HG03575 (cell line): ENCODE data around the gene HTR6.
"Not testable (repeated sequence)": the region's sequence is repeated elsewhere in the genome, so short reads cannot be mapped to it uniquely, and the experiment has no call there.

Experiments used
- ATAC-seq: cut with Tn5 transposase; IDR thresholded peaks from one replicate; pipeline ENCODE4 v1.9.1; 2021; ENCODE audit not compliant: unreplicated experiment, insufficient number of reproducible peaks, low FRiP score; ENCODE audit errors: extremely low read depth

The HTR6 gene

DNA sequence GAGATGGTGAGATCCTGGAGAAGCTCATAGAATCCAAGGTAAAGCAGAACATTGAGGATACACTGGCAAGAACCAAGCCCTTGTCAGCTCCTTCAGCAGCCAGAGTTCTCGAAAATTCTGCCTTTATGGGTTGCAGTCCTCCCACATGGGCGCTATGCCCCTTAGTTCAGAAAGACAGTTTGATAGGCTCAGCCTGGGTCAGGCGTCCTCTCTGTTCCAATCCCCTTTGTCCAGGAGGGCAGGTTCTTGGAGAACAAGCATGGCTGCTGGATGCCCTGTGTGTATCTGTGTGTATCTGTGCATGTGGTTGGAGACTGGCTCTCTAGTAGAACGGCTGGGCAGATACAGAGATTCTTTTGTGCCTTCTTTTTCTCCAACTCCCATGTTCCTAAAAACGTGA is 28.6 kb upstream of the HTR6 start:
- ATAC-seq, result no peak

DNA sequence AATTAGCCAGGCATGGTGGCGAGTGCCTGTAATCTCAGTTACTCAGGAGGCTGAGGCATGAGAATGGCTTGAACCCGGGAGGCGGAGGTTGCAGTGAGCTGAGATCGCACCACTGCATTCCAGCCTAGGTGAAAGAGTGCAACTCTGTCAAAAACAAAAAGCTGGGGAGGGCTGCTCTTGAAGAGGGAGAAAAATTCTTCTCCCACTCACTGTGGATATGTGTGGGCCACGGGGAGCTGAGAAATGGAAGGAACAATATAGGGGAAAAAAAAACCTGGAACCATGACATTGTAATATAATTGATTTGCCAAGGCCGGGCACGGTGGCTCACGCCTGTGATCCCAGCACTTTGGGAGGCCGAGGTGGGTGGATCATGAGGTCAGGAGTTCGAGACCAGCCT is 27.9 kb upstream of the HTR6 start:
- ATAC-seq, result not testable (repeated sequence)

DNA sequence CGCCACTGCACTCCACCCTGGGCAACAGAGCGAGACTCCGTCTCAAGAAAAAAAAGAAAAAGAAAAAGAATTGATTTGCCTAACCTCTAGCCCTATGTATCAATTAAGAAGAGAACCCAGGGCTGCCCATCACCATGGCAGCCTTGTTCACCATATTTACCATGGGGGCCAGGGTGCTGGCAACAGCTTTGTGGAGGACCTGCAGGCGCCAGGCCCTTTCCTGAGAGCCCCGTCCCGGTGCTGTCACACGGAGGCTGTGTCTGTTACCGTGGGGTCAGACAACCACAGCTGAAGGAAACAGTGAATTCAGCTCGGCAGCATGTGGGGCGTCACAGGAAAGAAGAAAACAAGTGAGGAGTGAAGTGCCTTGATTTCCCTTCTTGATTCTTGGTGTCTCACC is 27.1 kb upstream of the HTR6 start:
- ATAC-seq, result no peak

- ATAC-seq, result not testable (repeated sequence)
Observed at GRCh38 chr1:19639228-19639627, 25.4 kb upstream of the HTR6 start.

DNA sequence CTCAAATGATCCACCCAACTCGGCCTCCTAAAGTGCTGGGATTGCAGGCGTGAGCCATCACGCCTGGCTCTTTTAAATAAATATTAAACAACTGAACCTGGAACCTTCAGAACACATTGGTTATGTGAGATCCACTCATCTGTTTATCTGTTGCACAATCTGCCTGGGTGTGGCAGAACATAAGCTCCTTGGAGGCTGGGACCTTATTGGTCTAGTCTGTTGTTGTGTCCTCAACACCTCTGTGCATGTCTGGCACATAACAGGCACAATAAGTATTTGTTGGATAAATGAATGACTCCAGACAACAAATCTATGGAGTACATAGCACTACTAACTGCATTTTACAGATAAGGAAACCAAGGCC is 24.7 kb upstream of the HTR6 start:
- ATAC-seq, result no peak

DNA sequence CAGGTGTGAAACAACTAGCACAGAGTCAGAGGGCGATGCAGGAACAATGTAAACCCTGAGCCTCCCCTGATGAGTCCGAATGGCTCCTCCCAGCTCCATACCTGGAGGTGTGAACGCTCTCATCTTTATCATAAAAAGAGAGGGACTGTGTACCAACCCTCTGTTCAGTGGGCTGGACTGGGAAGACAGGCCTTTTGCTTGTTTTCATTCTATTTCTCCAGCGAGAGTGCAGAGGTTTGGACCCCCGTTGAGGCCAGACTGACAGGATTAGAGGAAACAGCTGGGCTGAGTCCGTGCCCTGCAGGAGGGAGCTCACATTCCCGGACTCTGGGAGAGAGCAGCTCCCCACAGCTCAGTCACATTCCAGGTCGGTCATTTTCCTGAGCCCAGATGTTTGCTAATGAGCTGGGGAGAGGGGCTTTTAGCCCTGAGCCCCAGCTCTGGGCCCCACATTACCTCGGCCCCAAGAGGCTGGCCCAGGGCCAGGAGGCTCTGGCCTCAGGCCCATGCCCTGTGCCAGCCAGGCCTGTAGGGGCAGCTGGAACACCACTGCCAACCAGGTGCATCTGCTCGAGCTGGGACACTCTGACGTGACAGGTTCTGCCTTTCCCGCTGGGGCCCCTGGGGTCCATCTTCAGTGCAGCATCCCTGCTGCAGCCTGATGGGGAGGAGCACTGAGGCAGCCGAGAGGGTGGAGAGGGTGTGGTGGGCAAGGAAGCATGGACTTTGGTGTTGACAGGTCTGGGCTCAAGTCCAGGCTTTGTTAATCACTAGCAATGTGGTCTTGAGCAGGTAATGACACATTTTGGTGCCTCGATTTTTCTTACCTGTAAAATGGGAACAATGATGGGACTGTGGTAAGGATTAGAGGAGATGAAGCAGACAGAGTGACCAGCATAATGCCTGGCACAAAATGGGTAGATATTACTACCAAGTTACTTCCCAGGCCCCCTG is 24.0 kb upstream of the HTR6 start:
- no peak for ATAC-seq

DNA sequence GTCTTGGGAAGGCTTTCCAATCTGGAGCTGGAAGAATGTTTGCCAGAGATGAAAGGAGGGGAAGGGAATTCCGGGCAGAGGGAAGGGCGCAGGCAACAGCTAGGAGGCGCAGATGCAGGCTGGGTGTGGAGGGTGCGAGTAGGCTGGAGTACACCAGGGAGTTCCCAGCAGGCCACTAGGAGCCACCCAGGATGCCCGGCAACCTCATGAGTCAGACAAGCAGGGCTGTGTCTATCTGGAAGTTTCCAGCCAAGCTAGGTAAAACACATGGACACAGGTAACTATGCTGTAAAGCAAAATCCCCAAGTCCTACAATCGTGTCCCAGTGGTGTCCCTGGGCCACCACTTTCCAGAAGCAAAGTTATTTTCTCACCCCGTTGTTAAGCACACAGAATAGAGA is 21.6 kb upstream of the HTR6 start:
- no peak for ATAC-seq

- ATAC-seq, result no peak
Observed at GRCh38 chr1:19643602-19644394, 20.9 kb upstream of the HTR6 start, which contains the start of gene NBL1. TSS of gene NBL1 (plus strand) at chr1:19644311. CDS start at chr1:19655031, 10,720 bp downstream.

- ATAC-seq, result no peak
Observed at GRCh38 chr1:19644395-19644680, 20.3 kb upstream of the HTR6 start.

- no peak for ATAC-seq
Observed at GRCh38 chr1:19644681-19645410, 19.8 kb upstream of the HTR6 start.

GRCh38 chr1:19645411-19646251 is 19.0 kb upstream of the HTR6 start:
- ATAC-seq, result no peak

DNA sequence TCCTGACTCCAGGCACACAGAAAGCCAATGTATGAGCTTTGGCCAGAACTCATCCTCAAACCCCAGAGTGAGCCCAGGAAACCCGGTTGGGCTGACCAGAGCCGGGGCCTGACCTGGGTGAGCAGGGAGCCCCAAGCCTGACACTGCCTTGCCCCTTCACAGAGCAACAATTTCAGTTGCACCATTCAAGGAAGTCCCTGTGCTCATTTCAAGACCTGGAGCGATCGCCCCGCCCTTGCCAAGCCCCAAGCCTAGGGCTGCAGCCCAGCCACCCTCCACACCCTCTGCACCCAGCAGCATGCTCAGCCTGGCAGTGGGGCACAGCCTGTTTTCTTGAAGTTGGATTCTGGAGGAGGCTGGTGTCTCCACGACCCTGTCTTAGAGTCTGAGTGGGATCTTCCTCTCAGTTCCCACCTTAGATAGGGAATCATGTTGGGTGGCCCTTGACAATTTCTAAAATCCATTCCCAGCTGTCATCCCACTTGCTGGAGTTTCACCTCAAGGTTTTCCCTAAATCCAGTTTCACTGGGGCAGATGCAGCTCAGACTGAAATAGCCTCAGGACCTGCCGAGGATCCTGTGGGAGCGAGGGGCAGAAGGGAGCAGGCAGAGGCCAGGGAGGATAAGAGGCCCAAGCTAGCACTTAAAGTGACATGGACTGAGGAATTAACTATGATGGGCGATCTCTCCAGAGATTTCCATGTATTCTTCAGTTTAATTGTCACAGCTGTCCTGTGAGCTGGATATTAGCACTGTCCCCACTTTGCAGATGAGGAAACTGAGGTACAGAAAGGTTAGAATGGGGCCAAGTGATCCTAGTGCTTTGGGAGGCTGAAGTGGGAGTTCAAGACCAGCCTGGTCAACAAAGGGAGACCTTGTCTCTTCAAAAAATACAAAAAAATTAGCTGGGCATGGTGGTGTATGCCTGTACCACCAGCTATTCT is 18.0 kb upstream of the HTR6 start:
- no peak for ATAC-seq

DNA sequence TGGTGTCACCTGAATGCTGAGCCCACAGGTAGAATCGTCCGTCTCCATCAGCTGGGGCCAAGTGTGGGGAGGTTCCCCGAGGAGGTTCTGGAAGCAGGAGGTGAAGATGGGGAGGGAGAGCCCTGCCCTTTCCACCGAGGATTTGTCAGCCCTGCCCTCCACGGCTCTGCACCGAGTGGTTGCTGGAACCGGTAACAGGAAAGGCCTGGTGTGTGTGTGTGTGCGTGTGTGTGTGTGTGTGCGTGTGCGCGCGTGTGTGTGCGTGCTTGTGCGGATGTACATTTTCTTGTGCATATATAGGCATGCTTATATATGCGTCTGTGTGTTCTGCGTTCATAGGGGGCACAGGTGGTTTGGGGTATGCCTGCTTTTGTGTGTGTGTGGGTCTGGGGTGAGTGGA is 17.0 kb upstream of the HTR6 start:
- no peak for ATAC-seq

- no peak for ATAC-seq
Observed at GRCh38 chr1:19648239-19648638, 16.4 kb upstream of the HTR6 start.

- ATAC-seq, result no peak
Observed at GRCh38 chr1:19648689-19649088, 16.0 kb upstream of the HTR6 start.

- ATAC-seq, result no peak
Observed at GRCh38 chr1:19650416-19651140, 14.1 kb upstream of the HTR6 start.

DNA sequence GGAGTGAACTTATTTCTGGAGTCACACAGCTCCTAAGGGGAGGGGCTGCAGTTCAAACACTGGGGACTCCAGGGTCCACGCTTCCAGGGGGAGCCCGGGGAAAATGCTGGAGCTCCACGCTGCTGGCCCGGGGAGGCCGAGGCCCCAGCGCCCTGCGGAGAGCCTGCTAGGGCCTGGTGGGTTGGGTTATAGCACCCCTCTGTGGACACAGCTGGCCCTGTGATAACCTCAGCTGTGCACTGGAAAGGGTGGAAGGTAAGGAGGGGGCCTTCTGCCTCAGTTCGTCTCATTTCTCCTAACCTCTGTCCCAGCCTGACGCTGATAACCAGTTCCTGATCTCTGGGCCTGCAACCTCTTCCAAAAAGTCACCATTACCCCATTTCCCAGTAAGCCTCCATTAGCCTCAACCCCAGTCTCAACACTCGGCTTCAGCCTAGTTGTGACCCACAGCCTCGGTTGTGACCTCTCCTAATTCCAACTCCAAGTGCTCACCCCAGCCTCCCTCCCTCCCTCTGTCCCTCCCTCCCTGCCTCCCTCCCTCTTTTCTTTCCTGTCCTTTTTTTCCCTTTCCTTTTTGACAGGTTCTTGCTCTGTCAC is 13.4 kb upstream of the HTR6 start:
- no peak for ATAC-seq
